Gastroesophageal sphincter (tissue), 4 donors: ENCODE data around the gene TM9SF1. TPM values are rescaled to one million over a fixed set of nuclear protein-coding genes. Genes with fewer than 3 reads are reported as not detected.
A peak's percentile ranks its signal among the peaks of the same experiment; 100 is the strongest.

Experiments
- ATAC-seq: fragments of 150-250 bp; one replicate; pipeline ENCODE4 v1.9.1; 2016; ENCODE audit warnings: mild to moderate bottlenecking, moderate library complexity
- H3K27ac ChIP-seq, 4 donors: fragments of 200-600 bp; sonication (generic) in 3 of 4; 1 replicate in 3 of 4; 2 replicates in 1 of 4; pipeline ENCODE4 v1.5.1; 2016 to 2019
- H3K27me3 ChIP-seq: fragments of 200-600 bp; sonication (generic); one replicate; pipeline ENCODE4 v1.5.1; 2019
- H3K36me3 ChIP-seq, 2 donors: fragments of 200-600 bp; sonication (generic); one replicate each; pipeline ENCODE4 v1.5.1; 2019; ENCODE audit warnings: control low read depth in 1 of 2
- H3K4me1 ChIP-seq, 3 donors: fragments of 200-600 bp; sonication (generic); 1 replicate in 2 of 3; 2 replicates in 1 of 3; pipeline ENCODE4 v1.5.1; 2016 to 2019; ENCODE audit warnings: control low read depth in 2 of 3
- H3K4me3 ChIP-seq, 2 donors: fragments of 200-600 bp; sonication (generic); one replicate each; pipeline ENCODE4 v1.5.1; 2019; ENCODE audit warnings: mild to moderate bottlenecking in 1 of 2, moderate library complexity in 1 of 2
- H3K9me3 ChIP-seq, 3 donors: fragments of 200-600 bp; sonication (generic); one replicate each; pipeline ENCODE4 v1.5.1; 2017 to 2019; ENCODE audit warnings: control low read depth in 2 of 3
- CTCF ChIP-seq, 4 experiments: fragments of 200-600 bp in 2 of 4; fragments of 450-650 bp in 2 of 4; sonication (generic) in 1 of 4; IDR thresholded peaks; one replicate each; pipeline ENCODE4 v1.5.1; 2017 to 2019; ENCODE audit warnings: antibody characterized with exemption in 4 of 4, mild to moderate bottlenecking in 2 of 4, moderate library complexity in 2 of 4
- EP300 ChIP-seq: sonication (generic); formaldehyde crosslinking; IDR thresholded peaks from one replicate; pipeline ENCODE4 v1.6.1; 2017; ENCODE audit warnings: antibody characterized with exemption, mild to moderate bottlenecking
- POLR2A ChIP-seq, 2 donors: fragments of 450-650 bp; IDR thresholded peaks; one replicate each; pipeline ENCODE4 v1.6.1; 2017; ENCODE audit warnings: antibody characterized with exemption in 2 of 2, mild to moderate bottlenecking in 2 of 2, moderate library complexity in 1 of 2
- POLR2AphosphoS5 ChIP-seq: sonication (generic); formaldehyde crosslinking; IDR thresholded peaks from one replicate; pipeline ENCODE4 v1.6.1; 2017; ENCODE audit warnings: antibody characterized with exemption
- WGBS, 2 donors: methylation state at CpG; one replicate each; pipeline ENCODE4 v1.1.5; 2018; ENCODE audit warnings: low coverage in 1 of 2; 5-methylcytosine and 5-hydroxymethylcytosine counted together
- total RNA-seq, 4 donors: library from RNA; depleted of rRNA; stranded (reverse); fragments of >200 nt; gene quantifications; one replicate each; pipeline ENCODE4 v1.1.0, GENCODE V29; 2016

The TM9SF1 gene
- total RNA-seq, 4 donors from 2014 or later, result 34.7 to 53.3 (median 45.0) TPM

DNA sequence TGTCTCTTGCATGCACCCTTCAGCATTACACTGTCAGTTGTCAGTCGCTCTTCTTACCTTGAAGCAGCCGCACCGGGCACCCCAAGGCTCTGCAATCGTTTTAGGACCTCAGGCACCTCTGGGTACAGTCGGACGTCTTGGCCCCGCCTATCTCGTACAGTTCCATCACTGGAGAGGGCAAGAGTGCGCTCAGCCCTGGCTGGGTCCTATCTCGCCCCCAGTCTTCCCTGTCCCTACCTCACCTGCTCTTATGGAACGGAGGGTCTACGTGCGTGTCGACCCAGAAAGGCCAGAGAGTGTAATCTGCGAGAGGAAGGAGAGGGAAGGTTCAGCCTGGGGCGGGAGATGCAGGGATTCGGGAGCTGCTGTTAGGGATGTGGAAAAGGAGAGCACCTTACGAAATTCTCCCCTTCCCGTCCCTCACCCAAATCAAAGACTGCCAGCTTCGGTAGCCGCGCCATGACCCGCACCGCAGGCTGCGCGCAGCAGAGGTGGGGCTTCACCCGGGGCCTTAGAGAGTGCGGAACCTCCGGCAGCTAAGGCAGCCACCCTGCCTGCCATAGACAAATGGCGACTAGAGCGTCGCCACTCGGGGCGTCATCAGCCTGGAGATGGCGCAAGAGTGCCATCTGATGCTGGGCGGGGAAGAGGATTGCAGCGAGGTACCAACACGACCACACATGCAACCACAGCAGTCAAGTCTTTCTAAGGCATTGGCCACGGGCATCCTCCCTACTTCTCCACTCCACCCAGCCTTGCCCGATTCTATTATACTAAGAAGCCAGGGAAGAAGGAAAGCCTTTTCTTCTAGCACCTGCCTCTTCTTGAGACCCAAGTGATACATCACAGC is 20.5 kb upstream of the TM9SF1 start, which contains the start of gene MDP1:
Gene MDP1, minus strand, starts transcription at position 572 of the 850 bp plus-strand sequence. Its CDS starts 111 bp downstream, at position 461.
- H3K4me3 ChIP-seq, result peak within 1 kb of the TSS; percentile 63 to 78
- H3K4me1 ChIP-seq, result peaks cover 0 to 47% (median 13%) of the 10 kb centered on the region in 3 donors
- H3K36me3 ChIP-seq, result peaks cover 0 to 21% of the 10 kb centered on the region in 2 donors
- H3K27ac ChIP-seq, result peak within 1 kb of the TSS; percentile 76 to 97 (median 92)
- H3K27me3 ChIP-seq, result no peaks in the 10 kb centered on the region
- TF ChIP-seq CTCF (IDR thresholded peaks at IDR 0.05) (peak in 3 of 4 experiments; percentile 42 to 75 (median 46)), EP300 (no peak), POLR2A (IDR thresholded peaks at IDR 0.05) (peak; percentile 79 to 90), POLR2AphosphoS5 (peak; percentile 93)
- no peaks in the 10 kb centered on the region for H3K9me3 ChIP-seq
- peak; percentile 78 for ATAC-seq
- WGBS, 2 donors, result 0% methylated on average over 3 of the region's 40 CpGs

- Histone ChIP-seq H3K27ac (peak overlapping the region; percentile 74 to 97 (median 92)), H3K36me3 (peaks cover 0 to 37% of the 10 kb centered on the region in 2 donors), H3K9me3 (no peaks in the 10 kb centered on the region), H3K27me3 (no peaks in the 10 kb centered on the region), H3K4me3 (peak overlapping the region; percentile 45 to 79), H3K4me1 (peaks cover 0 to 47% (median 13%) of the 10 kb centered on the region in 3 donors)
- WGBS, 2 donors, result 89 to 90% methylated on average over 5 to 6 of the region's 7 CpGs
- no peak for TF ChIP-seq EP300
- no peak for TF ChIP-seq CTCF (IDR thresholded peaks at IDR 0.05)
- TF ChIP-seq POLR2AphosphoS5, result no peak
- no peak for TF ChIP-seq POLR2A (IDR thresholded peaks at IDR 0.05)
- no peak for ATAC-seq
Measured at GRCh38 chr14:24213866-24214662, 18.8 kb upstream of the TM9SF1 start.

DNA sequence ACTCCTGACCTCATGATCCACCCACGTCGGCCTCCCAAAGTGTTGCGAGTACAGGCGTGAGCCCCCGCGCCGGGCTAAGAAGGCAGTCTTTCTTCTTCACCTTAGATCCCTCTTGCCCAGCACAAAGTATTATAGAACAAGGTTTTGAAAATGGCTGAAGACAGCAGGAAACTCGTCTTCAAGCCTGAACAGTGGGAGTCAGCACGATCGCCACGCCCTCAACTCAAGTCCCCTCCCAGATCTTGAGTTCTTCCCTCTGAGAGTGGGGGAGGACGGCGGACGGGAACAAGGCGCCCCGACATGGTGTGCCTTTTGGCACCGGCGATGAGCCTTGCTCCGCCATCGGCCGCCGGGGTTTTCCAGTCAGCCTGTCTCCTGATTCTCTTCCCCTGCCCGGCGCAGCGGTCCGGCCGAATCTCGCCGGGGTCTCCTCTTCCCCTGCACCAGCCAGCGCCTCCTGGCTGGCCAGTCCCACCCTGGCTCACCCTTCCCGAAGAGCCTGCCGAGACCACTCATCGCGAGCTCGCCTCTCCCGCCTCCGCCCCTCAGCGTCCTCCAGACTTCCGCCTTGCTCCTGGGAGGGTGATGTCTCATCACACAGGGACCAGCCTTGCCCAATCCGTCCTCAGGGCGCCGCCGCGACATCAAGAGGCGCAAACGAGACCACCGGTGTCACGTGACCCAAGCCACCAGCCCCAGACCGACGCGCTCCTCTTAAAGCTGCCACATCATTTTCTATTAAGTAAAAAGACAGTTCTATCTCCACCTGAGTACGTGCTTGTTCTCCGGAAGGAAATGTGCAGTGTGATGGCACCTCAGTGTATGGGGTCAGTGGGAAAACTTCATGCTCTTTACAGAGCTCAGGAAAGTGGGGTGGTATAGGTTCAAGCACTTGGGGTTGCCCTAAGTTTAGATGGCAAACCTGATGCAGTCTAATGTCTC is 18.0 kb upstream of the TM9SF1 start, which contains the start of gene CHMP4A:
Gene CHMP4A, minus strand, starts transcription at position 565 of the 942 bp plus-strand sequence. Its CDS starts 49 bp downstream, at position 516.
- TF ChIP-seq POLR2A (IDR thresholded peaks at IDR 0.05) (peak; percentile 93 to 94), POLR2AphosphoS5 (peak; percentile 99), CTCF (IDR thresholded peaks at IDR 0.05) (peak in 2 of 4 experiments; percentile 21 to 50), EP300 (no peak)
- peak within 1 kb of the TSS; percentile 74 to 97 (median 92) for H3K27ac ChIP-seq
- peaks cover 0 to 47% (median 13%) of the 10 kb centered on the region in 3 donors for H3K4me1 ChIP-seq
- peaks cover 0 to 46% of the 10 kb centered on the region in 2 donors for H3K36me3 ChIP-seq
- H3K27me3 ChIP-seq, result no peaks in the 10 kb centered on the region
- WGBS, 2 donors, result 1% methylated on average over 23 of the region's 53 CpGs; no CpG with 5 or more reads in 1 of the 2 donors
- H3K4me3 ChIP-seq, result peak within 1 kb of the TSS; percentile 45 to 79
- H3K9me3 ChIP-seq, result no peaks in the 10 kb centered on the region
- ATAC-seq, result peak; percentile 95

DNA sequence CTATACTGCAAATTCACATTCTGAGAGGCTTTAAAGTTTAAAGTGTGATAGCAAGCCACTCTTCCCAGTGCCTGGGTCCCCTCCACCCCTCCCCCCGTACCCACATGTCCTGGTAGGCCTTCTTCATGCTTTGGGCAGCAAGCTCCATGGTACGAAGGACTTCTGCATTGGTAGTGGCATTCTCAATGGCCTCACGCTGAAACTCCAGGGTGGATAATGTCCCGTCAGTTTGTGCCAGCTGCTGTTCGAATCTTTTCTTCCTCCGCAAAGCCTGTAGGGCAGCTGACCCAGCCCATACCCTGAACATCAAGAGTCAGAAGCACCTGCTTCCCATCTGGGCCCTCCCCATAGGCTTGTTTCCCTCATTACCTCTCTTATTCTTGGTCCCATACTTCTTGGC is 16.1 kb upstream of the TM9SF1 start:
- H3K4me1 ChIP-seq, result peaks cover 0 to 43% (median 13%) of the 10 kb centered on the region in 3 donors
- TF ChIP-seq CTCF (IDR thresholded peaks at IDR 0.05), result no peak
- TF ChIP-seq POLR2AphosphoS5, result no peak
- no peak for TF ChIP-seq POLR2A (IDR thresholded peaks at IDR 0.05)
- no peak for TF ChIP-seq EP300
- 82 to 93% methylated on average over 5 to 6 of the region's 6 CpGs for WGBS, 2 donors
- H3K9me3 ChIP-seq, result no peaks in the 10 kb centered on the region
- H3K27me3 ChIP-seq, result no peaks in the 10 kb centered on the region
- no peak overlapping the region for H3K27ac ChIP-seq
- peaks cover 0 to 54% of the 10 kb centered on the region in 2 donors for H3K36me3 ChIP-seq
- H3K4me3 ChIP-seq, result no peak overlapping the region
- no peak for ATAC-seq
